Brain microvascular endothelial cell (primary cell): Measurements from ENCODE around the gene KCNMA1.
"Not testable (repeated sequence)": the region's sequence is repeated elsewhere in the genome, so short reads cannot be mapped to it uniquely, and the experiment has no call there.

Experiments
- DNase-seq: peaks from one replicate; pipeline ENCODE4 v3.0.0-alpha.2; 2020
- H3K27ac ChIP-seq: fragments of 250-450 bp; sonication (Bioruptor Pico); 2 replicates; pipeline ENCODE4 v1.5.1; 2020; ENCODE audit warnings: mild to moderate bottlenecking, moderate library complexity
- H3K27me3 ChIP-seq: fragments of 250-450 bp; sonication (Bioruptor Pico); replicated peaks from 2 replicates; pipeline ENCODE4 v1.5.1; 2020; ENCODE audit warnings: mild to moderate bottlenecking
- H3K36me3 ChIP-seq: fragments of 250-450 bp; sonication (Bioruptor Pico); replicated peaks from 2 replicates; pipeline ENCODE4 v1.5.1; 2020; ENCODE audit warnings: mild to moderate bottlenecking
- H3K4me3 ChIP-seq: 2 replicates; pipeline ENCODE4 v1.5.1; 2011; ENCODE audit warnings: low read depth, mild to moderate bottlenecking, control low read depth, low read length, moderate library complexity
- CTCF ChIP-seq: IDR thresholded peaks from 2 replicates; pipeline ENCODE4 v1.5.1; 2011; ENCODE audit warnings: low read depth, mild to moderate bottlenecking, moderate library complexity, low read length, control low read depth, inconsistent platforms; ENCODE audit errors: missing control alignments
- in situ Hi-C: cut with HindIII; loops from 2 replicates; pipeline ENCODE4 v1.10.0; 2017; ENCODE audit warnings: low sequenced_read_pairs, low pct_ligation_motif_present

The KCNMA1 gene

DNA sequence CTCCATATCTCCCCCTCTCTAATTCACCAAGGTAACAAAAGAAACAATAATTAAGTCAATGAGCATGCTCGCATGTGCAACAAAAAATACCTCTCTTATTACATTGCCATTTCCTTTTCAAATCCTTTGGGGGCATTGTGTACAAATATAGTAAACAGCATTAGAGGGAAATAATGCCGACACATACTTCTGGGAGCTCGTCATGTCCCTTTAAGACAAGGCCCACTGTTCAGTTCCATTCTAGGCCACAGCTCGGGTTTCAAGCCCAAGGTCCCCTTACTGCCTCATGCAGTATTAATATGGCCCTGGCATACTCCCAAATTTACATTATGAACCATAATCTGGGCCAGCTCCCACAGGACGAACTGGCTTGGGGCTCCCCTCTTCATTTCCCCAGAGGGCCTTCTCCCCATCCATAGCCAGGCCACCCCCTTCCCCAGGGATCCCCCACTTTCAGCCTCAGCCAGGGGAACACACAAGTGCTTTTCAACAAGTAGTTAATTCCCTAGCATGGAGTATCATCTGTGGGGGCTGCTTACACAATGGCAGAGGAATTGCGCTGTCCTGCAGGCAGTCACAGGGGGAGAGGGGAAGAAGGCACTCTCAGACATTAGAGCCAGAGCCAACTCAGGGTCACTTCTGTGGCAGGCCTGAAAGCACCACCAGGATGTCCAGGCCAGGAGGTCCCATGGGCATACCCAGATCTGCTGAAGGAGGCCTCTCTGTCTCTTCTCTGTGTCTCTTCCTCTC lies 110.6 kb downstream of the KCNMA1 start:
- no peak overlapping the region for H3K27ac ChIP-seq
- no peak for TF ChIP-seq CTCF
- H3K4me3 ChIP-seq = no peak overlapping the region
- H3K27me3 ChIP-seq = no peaks in the 10 kb centered on the region
- DNase-seq = no peak
- in situ Hi-C loops = no loop called here
- no peaks in the 10 kb centered on the region for H3K36me3 ChIP-seq

DNA sequence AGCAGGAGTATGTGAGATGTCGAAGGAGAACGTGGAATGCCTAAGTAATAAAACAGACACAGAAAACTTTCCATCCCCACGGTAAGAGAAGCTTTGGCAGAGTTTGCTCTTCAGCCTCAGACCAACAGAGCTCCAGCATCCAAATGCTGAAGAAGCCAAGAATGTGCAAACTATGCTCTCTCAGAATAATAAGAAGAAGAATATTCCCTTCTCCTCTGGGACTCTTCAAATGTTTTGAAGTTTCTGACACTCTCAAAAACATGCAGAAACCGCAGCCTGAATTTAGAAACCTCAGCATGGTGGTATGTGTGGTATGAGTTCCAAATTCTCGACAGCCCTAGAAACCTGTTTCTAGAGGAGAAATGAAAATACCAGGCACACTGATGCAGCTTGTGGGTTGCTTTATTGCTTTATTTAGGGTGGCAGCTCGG lies 113.3 kb downstream of the KCNMA1 start:
- Histone ChIP-seq H3K36me3 (no peaks in the 10 kb centered on the region), H3K27me3 (no peaks in the 10 kb centered on the region), H3K27ac (peak overlapping the region; percentile 41), H3K4me3 (no peak overlapping the region)
- no peak for TF ChIP-seq CTCF
- peak; percentile 73 for DNase-seq
- in situ Hi-C loops = no loop called here

- in situ Hi-C loops = no loop called here
- no peaks in the 10 kb centered on the region for H3K36me3 ChIP-seq
- no peak overlapping the region for H3K27ac ChIP-seq
These were observed 115.3 kb downstream of the KCNMA1 start for GRCh38 chr10:77522268-77522809.

DNA sequence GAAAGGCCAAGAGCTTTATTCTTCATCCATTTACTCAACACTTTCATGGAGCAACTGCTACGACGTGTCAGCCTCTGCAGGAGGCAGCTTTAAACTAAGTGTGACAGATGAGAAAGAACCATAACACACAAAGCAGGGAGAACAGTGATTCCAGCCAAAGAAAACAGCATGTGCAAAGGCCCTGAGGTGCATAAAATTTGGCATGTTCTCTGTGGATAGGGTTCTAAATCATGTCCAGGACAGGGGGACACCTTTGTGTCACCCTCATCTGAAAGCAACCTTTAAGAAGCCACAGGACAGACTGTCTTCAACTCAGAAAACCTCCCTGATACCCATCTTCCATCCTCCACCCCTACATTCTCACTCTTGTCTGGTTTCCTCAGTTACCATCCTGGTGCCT lies 116.6 kb downstream of the KCNMA1 start:
- Histone ChIP-seq H3K4me3 (no peak overlapping the region), H3K27ac (no peak overlapping the region), H3K36me3 (no peaks in the 10 kb centered on the region), H3K27me3 (no peaks in the 10 kb centered on the region)
- no peak for TF ChIP-seq CTCF
- in situ Hi-C loops = no loop called here
- DNase-seq = no peak

More at GRCh38 chr10:77522268-77522809, 115.3 kb downstream of the KCNMA1 start:
- no peaks in the 10 kb centered on the region for H3K27me3 ChIP-seq
- TF ChIP-seq CTCF = no peak
- no peak for DNase-seq
- H3K4me3 ChIP-seq = no peak overlapping the region

GRCh38 chr10:77520290-77520689 lies 117.3 kb downstream of the KCNMA1 start:
- H3K36me3 ChIP-seq = no peaks in the 10 kb centered on the region
- no peak overlapping the region for H3K27ac ChIP-seq
- DNase-seq = no peak
- TF ChIP-seq CTCF = no peak
- no peaks in the 10 kb centered on the region for H3K27me3 ChIP-seq
- H3K4me3 ChIP-seq = no peak overlapping the region
- in situ Hi-C loops = no loop called here

GRCh38 chr10:77519791-77520190 lies 117.8 kb downstream of the KCNMA1 start:
- H3K4me3 ChIP-seq, in situ Hi-C loops, H3K27ac ChIP-seq, H3K36me3 ChIP-seq, H3K27me3 ChIP-seq, DNase-seq: not testable (repeated sequence)
